H1 (cell line): Measurements from ENCODE around the gene SH2D5. TPM values are rescaled to one million over a fixed set of nuclear protein-coding genes. Genes with fewer than 3 reads are reported as not detected.

Source experiments
- CTCF ChIA-PET: fragments of 300-600 bp; sonication (Branson Sonifier 250); formaldehyde crosslinking; loops from one replicate; lab custom pipeline; 2021; ENCODE audit not compliant: partially characterized antibody; lab: Charles Lee
- POLR2A ChIA-PET: fragments of 300-600 bp; sonication (Branson Sonifier 250); formaldehyde crosslinking; loops from one replicate; lab custom pipeline; 2021; ENCODE audit warnings: inconsistent platforms; ENCODE audit not compliant: partially characterized antibody; lab: Charles Lee
- DNase-seq, 2 experiments: peaks; one replicate each; pipeline versions ENCODE4 v3.0.0 to v3.0.0-alpha.2; 2010 to 2022; ENCODE audit warnings: low spot score in 2 of 2, low read depth in 1 of 2, mixed read lengths in 1 of 2
- FAIRE-seq: peaks from 2 replicates; lab custom pipeline; 2011; peaks lifted over from hg19 to GRCh38; lab: Jason Lieb, UNC
- H2AFZ ChIP-seq: 2 replicates; pipeline ENCODE4 v1.8.1; 2012; ENCODE audit warnings: low read length, inconsistent platforms
- H2AK5ac ChIP-seq: 2 replicates; pipeline ENCODE4 v1.6.1; 2013; ENCODE audit warnings: low read depth, low read length
- H2BK120ac ChIP-seq: replicated peaks from 2 replicates; pipeline ENCODE3; 2013; ENCODE audit warnings: low read depth, low read length, inconsistent platforms
- H2BK12ac ChIP-seq: 2 replicates; pipeline ENCODE4 v1.6.1; 2013; ENCODE audit warnings: low read depth, low read length
- H2BK15ac ChIP-seq: 2 replicates; pipeline ENCODE4 v1.6.1; 2013; ENCODE audit warnings: low read length
- H2BK20ac ChIP-seq: 2 replicates; pipeline ENCODE4 v1.6.1; 2013; ENCODE audit warnings: low read length
- H2BK5ac ChIP-seq: 2 replicates; pipeline ENCODE4 v1.6.1; 2013; ENCODE audit warnings: low read depth, low read length
- H3K14ac ChIP-seq: 2 replicates; pipeline ENCODE4 v1.6.1; 2013; ENCODE audit warnings: inconsistent platforms; ENCODE audit not compliant: insufficient read length
- H3K18ac ChIP-seq: 2 replicates; pipeline ENCODE4 v1.6.1; 2013; ENCODE audit warnings: low read length; ENCODE audit errors: extremely low read depth
- H3K23ac ChIP-seq: 2 replicates; pipeline ENCODE4 v1.6.1; 2013; ENCODE audit warnings: inconsistent platforms; ENCODE audit not compliant: insufficient read length
- H3K23me2 ChIP-seq: 2 replicates; pipeline ENCODE4 v1.6.1; 2013; ENCODE audit warnings: low read depth, low read length
- H3K27ac ChIP-seq: 2 replicates; pipeline ENCODE4 v1.6.1; 2011; ENCODE audit warnings: low read depth, low read length, inconsistent platforms
- H3K27me3 ChIP-seq, 4 experiments: replicated peaks in 1 of 4; 1 replicate in 1 of 4; 2 replicates in 3 of 4; pipeline versions ENCODE4 v1.6.1 to v1.8.1; 2011 to 2013; ENCODE audit warnings: low read length in 3 of 4, mild to moderate bottlenecking in 3 of 4, inconsistent platforms in 2 of 4, mixed read lengths in 2 of 4, moderate library complexity in 1 of 4; ENCODE audit not compliant: control insufficient read depth in 3 of 4, insufficient read depth in 3 of 4; ENCODE audit errors: extremely low read depth in 1 of 4
- H3K36me3 ChIP-seq, 4 experiments: 2 replicates each; pipeline versions ENCODE4 v1.6.1 to v1.8.1; 2011 to 2013; ENCODE audit warnings: mild to moderate bottlenecking in 4 of 4, low read length in 3 of 4, moderate library complexity in 2 of 4, control low read depth in 1 of 4, inconsistent platforms in 1 of 4; ENCODE audit not compliant: insufficient read depth in 4 of 4, control insufficient read depth in 2 of 4
- H3K4ac ChIP-seq: replicated peaks from 2 replicates; pipeline ENCODE3; 2013; ENCODE audit warnings: low read length, low read depth, mixed read lengths, inconsistent platforms; ENCODE audit not compliant: insufficient read length
- H3K4me1 ChIP-seq, 4 experiments: replicated peaks in 1 of 4; 1 replicate in 1 of 4; 2 replicates in 3 of 4; pipeline versions ENCODE4 v1.6.1 to v1.8.1; 2011 to 2013; ENCODE audit warnings: low read length in 3 of 4, inconsistent platforms in 2 of 4, mixed read lengths in 1 of 4; ENCODE audit not compliant: insufficient read depth in 4 of 4, control insufficient read depth in 3 of 4
- H3K4me2 ChIP-seq, 2 experiments: 2 replicates each; pipeline versions ENCODE4 v1.6.1 to v1.8.1; 2011 to 2013; ENCODE audit warnings: low read depth in 2 of 2, low read length in 2 of 2, control low read depth in 1 of 2, inconsistent platforms in 1 of 2, mild to moderate bottlenecking in 1 of 2; ENCODE audit not compliant: insufficient read depth in 1 of 2
- H3K4me3 ChIP-seq, 4 experiments: fragments of 200-600, 300-600 bp in 1 of 4; sonication (generic), shearing (Covaris generic), sonication (Bioruptor Twin) in 1 of 4; 2 replicates each; pipeline versions ENCODE4 v1.5.1 to v1.8.1; 2011 to 2016; ENCODE audit warnings: low read length in 4 of 4, low read depth in 3 of 4, control low read depth in 2 of 4, inconsistent platforms in 2 of 4, mild to moderate bottlenecking in 2 of 4, mixed read lengths in 1 of 4, moderate library complexity in 1 of 4; ENCODE audit not compliant: insufficient read depth in 2 of 4; ENCODE audit errors: extremely low read depth in 1 of 4
- H3K56ac ChIP-seq: replicated peaks from 2 replicates; pipeline ENCODE3; 2013; ENCODE audit warnings: low read depth, mild to moderate bottlenecking, mixed read lengths, low read length, inconsistent platforms; ENCODE audit not compliant: insufficient read length
- H3K79me1 ChIP-seq: 2 replicates; pipeline ENCODE4 v1.6.1; 2013; ENCODE audit warnings: low read depth, low read length, control low read depth
- H3K79me2 ChIP-seq, 2 experiments: 2 replicates each; pipeline versions ENCODE4 v1.6.1 to v1.8.1; 2012 to 2013; ENCODE audit warnings: low read length in 2 of 2, mild to moderate bottlenecking in 2 of 2, inconsistent platforms in 1 of 2; ENCODE audit not compliant: insufficient read depth in 2 of 2, control insufficient read depth in 1 of 2
- H3K9ac ChIP-seq, 4 experiments: replicated peaks in 1 of 4; 1 replicate in 1 of 4; 2 replicates in 3 of 4; pipeline versions ENCODE4 v1.6.1 to v1.8.1; 2011 to 2013; ENCODE audit warnings: low read depth in 3 of 4, low read length in 3 of 4, control low read depth in 2 of 4, mild to moderate bottlenecking in 2 of 4, moderate library complexity in 2 of 4, inconsistent platforms in 1 of 4; ENCODE audit errors: extremely low read depth in 1 of 4
- H3K9me3 ChIP-seq, 2 experiments: 2 replicates each; pipeline versions ENCODE4 v1.6.1 to v1.8.1; 2012 to 2013; ENCODE audit warnings: mild to moderate bottlenecking in 2 of 2, moderate library complexity in 2 of 2, control low read depth in 1 of 2, inconsistent platforms in 1 of 2, low read depth in 1 of 2, low read length in 1 of 2, mixed read lengths in 1 of 2; ENCODE audit not compliant: insufficient read depth in 2 of 2
- H4K20me1 ChIP-seq, 2 experiments: replicated peaks in 1 of 2; 2 replicates each; pipeline versions ENCODE3 to v1.8.1; 2011 to 2013; ENCODE audit warnings: inconsistent platforms in 2 of 2, low read length in 2 of 2, mild to moderate bottlenecking in 1 of 2; ENCODE audit not compliant: insufficient read depth in 2 of 2, control insufficient read depth in 1 of 2
- H4K5ac ChIP-seq: 2 replicates; pipeline ENCODE4 v1.6.1; 2013; ENCODE audit warnings: low read length, low read depth, mixed read lengths, inconsistent platforms; ENCODE audit not compliant: insufficient read length
- H4K8ac ChIP-seq: 2 replicates; pipeline ENCODE4 v1.8.0; 2013; ENCODE audit warnings: mild to moderate bottlenecking, moderate library complexity, low read length, inconsistent platforms; ENCODE audit not compliant: insufficient read depth; ENCODE audit errors: extremely low read depth
- H4K91ac ChIP-seq: replicated peaks from 2 replicates; pipeline ENCODE3; 2013; ENCODE audit warnings: low read length, mixed read lengths, inconsistent platforms; ENCODE audit not compliant: insufficient read length
- E2F6 ChIP-seq: IDR thresholded peaks from 2 replicates; pipeline ENCODE4 v1.6.1; 2012; ENCODE audit warnings: inconsistent platforms
- EGR1 ChIP-seq: IDR thresholded peaks from 2 replicates; pipeline ENCODE4 v1.6.1; 2011; ENCODE audit warnings: low read depth, low read length, borderline replicate concordance
- EZH2 ChIP-seq: fragments of 200-600 bp; sonication (generic); IDR thresholded peaks from 2 replicates; pipeline ENCODE4 v1.7.1; 2012; ENCODE audit warnings: low read depth, mild to moderate bottlenecking, moderate library complexity, low read length, inconsistent platforms; ENCODE audit not compliant: severe bottlenecking
- FOSL1 ChIP-seq: IDR thresholded peaks from 2 replicates; pipeline ENCODE4 v1.6.1; 2011; ENCODE audit warnings: mild to moderate bottlenecking, low read depth, low read length, moderate library complexity; ENCODE audit not compliant: insufficient read depth
- GABPA ChIP-seq: IDR thresholded peaks from 2 replicates; pipeline ENCODE4 v1.6.1; 2011; ENCODE audit warnings: mild to moderate bottlenecking, low read length, moderate library complexity, borderline replicate concordance; ENCODE audit not compliant: insufficient read depth
- HDAC2 ChIP-seq, 2 experiments: fragments of 300-600 bp in 1 of 2; sonication (generic) in 1 of 2; IDR thresholded peaks; 2 replicates each; pipeline ENCODE4 v1.6.1; 2011 to 2012; ENCODE audit warnings: low read depth in 2 of 2, low read length in 2 of 2, mild to moderate bottlenecking in 2 of 2, moderate library complexity in 2 of 2, borderline replicate concordance in 1 of 2, inconsistent platforms in 1 of 2
- KDM1A ChIP-seq: fragments of 200-600, 300-600 bp; sonication (generic); IDR thresholded peaks from 2 replicates; pipeline ENCODE4 v1.7.1; 2016; ENCODE audit warnings: mild to moderate bottlenecking, low read length, borderline replicate concordance
- NANOG ChIP-seq: IDR thresholded peaks from 2 replicates; pipeline ENCODE4 v1.6.1; 2011; ENCODE audit warnings: low read length, low read depth, mild to moderate bottlenecking, inconsistent platforms; ENCODE audit not compliant: insufficient read depth, poor library complexity, severe bottlenecking
- POLR2AphosphoS5 ChIP-seq: IDR thresholded peaks from 2 replicates; pipeline ENCODE4 v1.6.1; 2011; ENCODE audit warnings: low read depth, low read length
- RBBP5 ChIP-seq: IDR thresholded peaks from 2 replicates; pipeline ENCODE4 v1.7.1; 2012; ENCODE audit warnings: low read depth, mild to moderate bottlenecking, inconsistent platforms, low read length, moderate library complexity, borderline replicate concordance
- SIX5 ChIP-seq: IDR thresholded peaks from 2 replicates; pipeline ENCODE4 v1.6.1; 2011; ENCODE audit warnings: mild to moderate bottlenecking, low read depth, low read length
- SP1 ChIP-seq: IDR thresholded peaks from 2 replicates; pipeline ENCODE4 v1.6.1; 2011; ENCODE audit warnings: low read depth, low read length
- TAF1 ChIP-seq: IDR thresholded peaks from 2 replicates; pipeline ENCODE4 v1.6.1; 2011; ENCODE audit warnings: mild to moderate bottlenecking, low read depth, low read length
- WGBS, 2 experiments: shearing (Covaris generic) in 1 of 2; methylation state at CpG; one replicate each; pipeline versions ENCODE4 v1.1.6 to v1.1.7; 2013 to 2015; ENCODE audit warnings: low lambda C conversion rate in 2 of 2, mixed read lengths in 2 of 2, inconsistent platforms in 1 of 2, low coverage in 1 of 2, missing lambda C conversion rate in 1 of 2; ENCODE audit not compliant: insufficient replicate concordance in 2 of 2, insufficient coverage in 1 of 2, insufficient read length in 1 of 2; ENCODE audit errors: extremely low coverage in 1 of 2, missing lambda C conversion rate in 1 of 2; 5-methylcytosine and 5-hydroxymethylcytosine counted together
- polyA plus RNA-seq, 7 experiments: library from polyadenylated mRNA; depleted of rRNA in 3 of 7; stranded (reverse) in 5 of 7; unstranded in 2 of 7; fragments of >200 nt in 5 of 7; fragments of 200-250 nt in 2 of 7; gene quantifications; 1 replicate in 5 of 7; 2 replicates in 1 of 7; 4 replicates in 1 of 7; pipeline versions ENCODE4 v1.2.1 to v1.2.3, GENCODE V29; 2011 to 2013; ENCODE audit warnings: missing spikeins in 2 of 7, mixed read lengths in 2 of 7
- total RNA-seq: library from RNA; stranded (reverse); fragmentation: NEBNext Ultra II Directional; extraction: Animal tissue kit (Norgen Biotek cat#: 25700); gene quantifications from 2 replicates; pipeline ENCODE4 v1.2.1, GENCODE V29; 2021

The SH2D5 gene
- total and polyA plus RNA-seq, 2 of the 8 experiments (the other 6 are each of a cell fraction or from before 2014, with no cell fraction given): 13.2 to 18.4 TPM

GRCh38 chr1:20775700-20776099 is 43.2 kb upstream of the SH2D5 start:
- no peak overlapping the region for H4K8ac ChIP-seq
- ChIA-PET POLR2A (interaction anchor here (1.3 kb wide), 1 partner anchor 11 kb away, joined by 6 read pairs; no protein-coding TSS in a partner anchor), CTCF (no interaction called here)
- WGBS, 2 experiments: 90% methylated on average over 4 of the region's 4 CpGs; no CpG with 5 or more reads in 1 of the 2 experiments
- no peaks in the 10 kb centered on the region for H3K27me3 ChIP-seq
- H3K79me2 ChIP-seq: peaks cover 6 to 32% of the 10 kb centered on the region in 2 experiments; a peak in 3 of 4 replicates
- H2BK20ac ChIP-seq: no peak overlapping the region
- peaks cover 2 to 4% of the 10 kb centered on the region in 2 experiments for H4K20me1 ChIP-seq
- no peak overlapping the region for H2BK120ac ChIP-seq
- no peak overlapping the region for H2AK5ac ChIP-seq
- H3K27ac ChIP-seq: no peak overlapping the region
- no peak overlapping the region for H3K9ac ChIP-seq
- peaks cover 13 to 82% (median 59%) of the 10 kb centered on the region in 4 experiments for H3K36me3 ChIP-seq
- 0 out of 2 replicates have a peak, but pooled peaks cover 2% of the 10 kb centered on the region for H3K79me1 ChIP-seq
- no peak overlapping the region for H3K14ac ChIP-seq
- no peak overlapping the region for H3K56ac ChIP-seq
- no peaks in the 10 kb centered on the region for H3K9me3 ChIP-seq
- no peak overlapping the region for H2BK15ac ChIP-seq
- H3K4me3 ChIP-seq: no peak overlapping the region
- H3K4me1 ChIP-seq: no peaks in the 10 kb centered on the region
- H3K23me2 ChIP-seq: no peaks in the 10 kb centered on the region
- no peak overlapping the region for H4K91ac ChIP-seq
- no peak overlapping the region for H3K4me2 ChIP-seq
- no peak overlapping the region for H2BK5ac ChIP-seq
- H3K4ac ChIP-seq: no peak overlapping the region
- no peak overlapping the region for H3K23ac ChIP-seq
- H2BK12ac ChIP-seq: no peak overlapping the region
- DNase-seq (no peak), FAIRE-seq (no peak)
- no peak overlapping the region for H2AFZ ChIP-seq
- H4K5ac ChIP-seq: no peak overlapping the region
- no peak overlapping the region for H3K18ac ChIP-seq
- TF ChIP-seq NANOG (no peak), EGR1 (no peak), EZH2 (no peak), KDM1A (no peak), TAF1 (no peak), HDAC2 (IDR thresholded peaks at IDR 0.05; ENCODE audit: borderline replicate concordance in 1 of 2, low read depth in 2 of 2, low read length in 2 of 2) (no peak), SP1 (no peak), E2F6 (no peak), RBBP5 (no peak), FOSL1 (no peak), POLR2AphosphoS5 (no peak), SIX5 (no peak), GABPA (no peak)
